KG1 (cell line): ENCODE data around the gene FOXO3.

ENCODE experiments used
- DNase-seq: peaks from one replicate; lab custom pipeline; 2025; lab: John Stamatoyannopoulos, UW

FOXO3 gene

GRCh38 chr6:108714766-108715414 is 154.2 kb downstream of the FOXO3 start:
- DNase-seq: no peak

GRCh38 chr6:108715832-108716231 is 155.1 kb downstream of the FOXO3 start:
- no peak for DNase-seq

GRCh38 chr6:108716801-108717791 is 156.4 kb downstream of the FOXO3 start:
- DNase-seq: no peak

GRCh38 chr6:108719477-108719876 is 158.8 kb downstream of the FOXO3 start:
- no peak for DNase-seq

- no peak for DNase-seq
These were observed 160.1 kb downstream of the FOXO3 start for GRCh38 chr6:108720827-108721226.

- DNase-seq: no peak
These were observed 160.6 kb downstream of the FOXO3 start for GRCh38 chr6:108721286-108721685.

GRCh38 chr6:108723594-108723993 is 162.9 kb downstream of the FOXO3 start:
- no peak for DNase-seq

- no peak for DNase-seq
These were observed 166.1 kb downstream of the FOXO3 start for GRCh38 chr6:108726726-108727339.

- DNase-seq: no peak
These were observed 167.4 kb downstream of the FOXO3 start for GRCh38 chr6:108727966-108728730.

GRCh38 chr6:108728826-108729225 is 168.1 kb downstream of the FOXO3 start:
- no peak for DNase-seq

- no peak for DNase-seq
These were observed 170.2 kb downstream of the FOXO3 start for GRCh38 chr6:108730635-108731515.

GRCh38 chr6:108732091-108732870 is 171.6 kb downstream of the FOXO3 start:
- DNase-seq: no peak

GRCh38 chr6:108733051-108733450 is 172.3 kb downstream of the FOXO3 start:
- no peak for DNase-seq

- no peak for DNase-seq
These were observed 173.1 kb downstream of the FOXO3 start for GRCh38 chr6:108733706-108734265.
